Ramos (cell line): ENCODE data around the gene ITGB3BP.
"Not testable (repeated sequence)": the region's sequence is repeated elsewhere in the genome, so short reads cannot be mapped to it uniquely, and the experiment has no call there.

Source experiments
- in situ Hi-C: fragments of 300-500 bp; cut with MboI; formaldehyde crosslinking; loops from one replicate; pipeline ENCODE4 v1.14.3; 2022; ENCODE audit warnings: low sequenced_read_pairs; ENCODE audit not compliant: unreplicated experiment

Gene ITGB3BP

GRCh38 chr1:63516629-63517028, 6.4 kb downstream of the ITGB3BP start:
- in situ Hi-C loops: no loop called here

DNA sequence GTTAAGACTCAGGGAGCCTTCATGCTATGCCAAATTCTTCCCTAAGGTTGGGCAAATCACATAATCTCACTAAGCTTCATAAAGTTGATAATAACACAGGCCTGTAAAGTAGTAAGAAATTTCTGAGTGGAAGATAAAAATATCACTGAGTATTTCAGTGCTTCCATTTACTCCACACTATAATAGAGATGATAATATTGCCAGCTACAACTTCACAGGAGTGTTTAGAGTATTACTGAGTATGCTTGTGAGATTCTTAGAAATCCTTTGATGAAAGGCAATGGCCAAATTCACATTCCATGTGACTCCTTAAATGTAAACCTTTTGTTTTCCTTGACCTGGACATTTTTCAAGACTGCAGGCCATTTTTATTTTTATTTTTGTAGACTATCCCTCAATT, 10.4 kb downstream of the ITGB3BP start:
- in situ Hi-C loops: no loop called here

DNA sequence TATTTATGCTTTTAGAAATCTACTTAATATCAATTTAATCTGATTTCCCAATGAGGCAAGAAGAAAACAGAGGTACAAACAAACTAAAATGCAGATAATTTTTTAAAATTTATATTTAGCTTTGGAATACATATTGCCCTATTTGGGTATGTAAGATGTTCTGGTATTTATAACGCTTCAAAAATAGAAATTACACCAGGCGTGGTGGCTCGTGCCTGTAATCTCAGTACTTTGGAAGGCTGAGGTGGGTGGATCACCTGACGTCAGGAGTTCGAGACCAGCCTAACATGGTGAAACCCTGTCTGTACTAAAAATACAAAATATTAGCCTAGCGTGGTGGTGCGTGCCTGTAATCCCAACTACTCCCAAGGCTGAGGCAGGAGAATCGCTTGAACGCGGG, 13.3 kb downstream of the ITGB3BP start:
- in situ Hi-C loops: no loop called here

- in situ Hi-C loops: no loop called here
Measured at GRCh38 chr1:63506782-63507181, 16.2 kb downstream of the ITGB3BP start.

GRCh38 chr1:63501256-63501655, 21.8 kb downstream of the ITGB3BP start:
- in situ Hi-C loops: no loop called here

- in situ Hi-C loops: no loop called here
Measured at GRCh38 chr1:63498106-63498505, 24.9 kb downstream of the ITGB3BP start.

DNA sequence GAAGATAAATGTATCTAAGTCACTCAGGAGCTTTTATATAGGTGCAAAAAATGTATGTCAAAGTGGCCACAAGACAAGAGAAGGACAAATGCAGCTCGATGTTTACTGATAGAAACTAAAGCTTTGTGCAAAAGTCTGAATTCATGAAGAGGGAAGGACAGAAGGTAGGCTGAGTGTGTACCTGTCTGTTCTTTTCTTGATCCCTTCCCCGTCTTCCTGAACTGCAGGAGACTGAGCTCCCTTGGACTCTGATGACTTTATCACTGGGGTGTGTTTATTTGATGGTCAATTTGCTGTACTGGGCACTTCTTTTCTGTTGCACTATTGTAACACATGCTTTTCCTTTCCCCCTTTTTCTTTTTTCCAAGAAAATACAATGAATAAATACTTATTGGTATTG, 25.4 kb downstream of the ITGB3BP start:
- in situ Hi-C loops: no loop called here

DNA sequence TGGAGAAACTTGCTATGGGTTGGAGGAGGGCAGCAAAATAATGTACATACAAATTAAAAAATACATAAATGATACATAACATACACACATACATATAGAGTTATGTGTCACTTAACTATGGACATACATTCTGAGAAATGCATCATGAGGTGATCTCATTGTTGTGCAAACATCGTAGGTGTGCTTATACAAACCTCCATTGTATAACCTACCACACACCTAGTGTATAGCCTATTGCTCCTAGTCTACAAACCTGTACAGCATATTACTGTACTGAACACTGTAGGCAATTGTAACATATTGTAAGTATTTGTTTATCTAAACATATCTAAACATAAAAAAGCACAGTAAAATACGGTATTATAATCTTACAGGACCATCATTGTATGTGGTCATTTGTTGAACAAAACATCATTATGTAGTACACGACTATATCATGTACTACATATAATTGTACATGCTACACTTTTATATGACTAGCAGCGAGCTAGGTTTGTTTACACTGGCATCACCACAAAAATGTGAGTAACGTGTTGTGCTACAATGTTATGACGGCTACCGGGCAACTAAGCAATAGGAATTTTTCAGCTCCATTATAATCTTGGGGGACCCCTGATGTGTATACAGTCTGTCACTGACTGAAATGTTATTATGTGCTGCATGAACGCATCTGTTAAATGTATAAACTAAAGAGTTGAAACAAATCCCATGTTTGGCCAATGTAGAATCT, 35.5 kb downstream of the ITGB3BP start:
- in situ Hi-C loops: no loop called here

GRCh38 chr1:63486629-63487028, 36.4 kb downstream of the ITGB3BP start:
- in situ Hi-C loops: no loop called here

DNA sequence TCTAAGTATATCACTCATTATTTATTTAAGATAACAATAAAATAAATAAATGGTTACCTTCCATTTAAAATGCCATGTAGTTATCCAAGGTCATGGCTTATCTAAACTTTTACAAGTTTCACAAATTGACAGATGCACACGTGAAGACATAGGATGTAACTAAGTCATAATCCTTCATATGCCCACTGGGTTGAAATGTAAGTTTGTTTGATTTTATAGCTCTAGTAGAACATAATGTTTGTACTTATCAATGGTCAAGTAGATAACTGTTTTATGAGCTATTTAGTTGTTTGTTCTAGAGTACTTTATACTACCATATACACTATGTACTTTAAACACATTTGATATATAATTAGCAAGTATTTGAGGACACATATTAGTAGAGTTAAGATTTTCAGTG, 43.0 kb downstream of the ITGB3BP start:
- in situ Hi-C loops: no loop called here

- in situ Hi-C loops: no loop called here
Measured at GRCh38 chr1:63475761-63476160, 47.3 kb downstream of the ITGB3BP start.

DNA sequence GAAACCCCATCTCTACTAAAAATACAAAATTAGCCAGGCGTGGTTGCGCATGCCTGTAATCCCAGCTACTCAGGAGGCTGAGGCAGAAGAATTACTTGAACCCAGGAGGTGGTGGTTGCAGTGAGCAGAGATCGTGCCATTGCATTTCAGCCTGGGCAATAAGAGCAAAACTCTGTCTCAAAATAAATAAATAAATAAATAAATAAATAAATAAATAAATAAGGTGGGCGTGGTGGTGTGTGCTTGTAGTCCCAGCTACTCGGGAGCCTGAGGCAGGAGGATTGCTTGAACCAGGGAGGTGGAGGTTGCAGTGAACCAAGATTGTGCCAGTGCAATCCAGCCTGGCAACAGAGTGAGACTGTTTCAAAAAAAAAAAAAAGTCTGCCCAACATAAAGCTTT, 54.3 kb downstream of the ITGB3BP start:
- in situ Hi-C loops: not testable (repeated sequence)

GRCh38 chr1:63466759-63467158, 56.3 kb downstream of the ITGB3BP start:
- in situ Hi-C loops: no loop called here

DNA sequence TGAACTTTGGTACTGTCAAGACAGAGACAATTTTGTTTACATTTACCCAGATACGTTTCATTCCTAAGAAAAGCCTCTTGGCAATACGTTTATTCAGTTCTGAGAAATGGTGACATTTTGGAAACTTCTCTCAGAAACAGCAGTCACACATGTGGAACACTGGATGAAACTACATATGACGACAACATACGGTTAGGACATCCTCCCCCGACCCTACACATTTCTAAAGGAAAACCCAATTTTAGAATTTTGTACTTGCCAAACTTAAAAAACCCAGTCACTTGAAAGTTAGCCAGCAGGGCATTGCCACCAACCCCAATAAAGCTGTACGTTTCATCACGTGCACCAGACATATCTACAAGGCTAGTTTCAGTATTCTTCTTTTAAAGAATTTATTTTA, 56.8 kb downstream of the ITGB3BP start:
- in situ Hi-C loops: no loop called here

DNA sequence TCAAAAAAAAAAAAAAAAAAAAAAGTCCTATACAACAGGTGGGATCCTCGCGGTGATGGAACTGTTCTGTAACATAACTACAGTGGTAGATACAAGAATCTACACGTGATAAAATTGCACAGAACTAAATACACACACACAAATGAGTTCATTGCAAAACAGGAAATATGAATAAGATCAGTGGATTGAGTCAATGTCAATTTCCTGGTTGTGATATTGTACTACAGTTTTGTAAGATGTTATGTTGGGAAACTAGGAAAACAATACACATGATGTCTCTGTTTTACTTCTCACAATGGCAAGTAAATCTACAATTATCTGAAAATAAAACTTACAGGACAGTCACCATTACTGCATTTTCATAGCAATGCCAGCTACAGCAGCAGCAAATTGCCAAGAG, 59.8 kb downstream of the ITGB3BP start:
- in situ Hi-C loops: no loop called here

GRCh38 chr1:63461661-63462230, 61.3 kb downstream of the ITGB3BP start:
- in situ Hi-C loops: no loop called here

GRCh38 chr1:63458750-63459149, 64.3 kb downstream of the ITGB3BP start:
- in situ Hi-C loops: no loop called here

- in situ Hi-C loops: no loop called here
Measured at GRCh38 chr1:63454269-63454668, 68.8 kb downstream of the ITGB3BP start.

DNA sequence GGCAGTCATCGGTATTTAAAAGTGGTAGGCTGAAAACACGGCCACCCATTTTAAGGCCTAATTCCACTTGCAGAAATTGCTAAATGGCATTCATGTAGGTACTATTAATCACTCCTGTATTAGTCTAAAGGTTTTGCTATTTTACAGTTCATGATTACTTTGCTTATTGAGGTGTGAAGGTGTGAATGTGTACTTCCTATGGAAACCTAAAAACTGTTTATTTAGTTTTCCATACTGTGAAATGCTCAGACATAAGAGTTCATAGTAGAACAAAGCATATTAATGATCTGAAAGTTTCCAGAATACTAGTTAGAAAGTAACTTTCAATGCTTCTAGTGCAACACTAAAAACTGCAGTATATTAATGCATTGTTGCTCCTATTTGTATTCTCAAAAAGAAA, 69.8 kb downstream of the ITGB3BP start:
- in situ Hi-C loops: no loop called here

GRCh38 chr1:63450416-63450815, 72.6 kb downstream of the ITGB3BP start:
- in situ Hi-C loops: no loop called here

DNA sequence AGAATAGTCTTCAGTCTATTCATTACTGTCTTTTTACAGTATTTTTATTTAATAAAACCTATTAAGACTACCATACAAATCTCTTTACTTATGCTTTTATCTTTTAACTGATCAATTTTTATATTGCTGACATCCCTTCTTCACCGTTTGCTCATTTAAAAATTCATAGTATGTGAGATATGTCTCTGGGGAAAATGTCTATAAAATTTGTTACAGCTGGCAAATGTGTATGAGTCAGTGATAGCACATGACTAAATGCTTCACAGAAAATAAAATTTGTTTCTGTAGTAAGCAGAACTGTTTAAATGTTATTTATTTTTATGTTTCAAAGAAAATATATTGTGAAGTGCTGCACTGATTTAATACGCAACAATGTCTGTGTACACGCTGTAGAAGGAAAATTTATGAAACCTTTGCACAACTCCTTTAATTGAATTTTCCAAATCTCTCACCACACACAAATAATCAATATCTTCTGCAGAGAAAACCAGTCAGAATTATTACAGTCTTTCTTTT, 74.2 kb downstream of the ITGB3BP start:
- in situ Hi-C loops: loop anchor here (25.0 kb wide), 1 partner anchor 386 kb away; no protein-coding TSS in a partner anchor

DNA sequence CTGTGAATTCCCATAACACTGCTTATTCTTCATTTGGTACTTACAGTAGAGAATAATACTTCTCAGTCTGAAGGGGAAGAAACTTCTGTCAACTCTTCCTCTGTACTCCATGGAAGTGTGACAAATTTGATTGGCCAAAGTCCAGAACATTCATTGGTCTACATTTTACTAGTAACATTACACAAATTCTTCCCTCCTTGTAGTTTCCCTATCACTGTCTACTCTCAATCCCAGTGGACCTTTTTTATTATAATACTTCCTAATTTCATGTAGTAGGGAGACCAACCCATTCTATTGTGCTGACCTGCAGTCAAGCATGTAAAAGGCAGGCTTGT, 80.9 kb downstream of the ITGB3BP start:
- in situ Hi-C loops: loop anchor here (25.0 kb wide), 1 partner anchor 380 kb away; no protein-coding TSS in a partner anchor
